HG03108 (cell line): Measurements from ENCODE around the gene BANF2.
"Not testable (repeated sequence)": the region's sequence is repeated elsewhere in the genome, so short reads cannot be mapped to it uniquely, and the experiment has no call there.

Experiments used
- ATAC-seq: cut with Tn5 transposase; IDR thresholded peaks from one replicate; pipeline ENCODE4 v1.9.1; 2021; ENCODE audit warnings: moderate library complexity; ENCODE audit not compliant: unreplicated experiment

The BANF2 gene

DNA sequence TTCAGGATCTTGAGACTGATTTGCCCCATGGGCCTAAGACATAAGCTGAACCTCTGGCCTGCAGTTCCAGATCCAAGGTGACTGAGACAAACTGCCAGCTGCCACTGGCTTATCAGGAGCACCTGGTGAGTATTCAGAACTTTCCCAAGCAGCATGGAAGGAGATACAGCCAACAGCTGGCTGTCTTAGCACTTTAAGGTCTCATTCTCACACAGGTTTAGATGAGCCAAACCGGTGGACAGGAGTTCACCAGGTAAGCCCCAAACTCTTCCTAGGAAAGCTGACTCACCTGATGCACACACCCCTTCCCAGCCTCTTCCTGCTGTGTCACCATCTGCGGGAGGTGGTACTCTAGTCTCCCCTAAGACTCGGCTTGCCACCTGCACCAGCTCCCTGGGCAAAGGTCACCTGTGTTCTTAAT lies at the start of gene BANF2:
Gene BANF2 (plus strand): TSS at position 36 of the 421 bp plus-strand sequence. CDS start 25,060 bp downstream, outside the sequence.
- no peak for ATAC-seq

DNA sequence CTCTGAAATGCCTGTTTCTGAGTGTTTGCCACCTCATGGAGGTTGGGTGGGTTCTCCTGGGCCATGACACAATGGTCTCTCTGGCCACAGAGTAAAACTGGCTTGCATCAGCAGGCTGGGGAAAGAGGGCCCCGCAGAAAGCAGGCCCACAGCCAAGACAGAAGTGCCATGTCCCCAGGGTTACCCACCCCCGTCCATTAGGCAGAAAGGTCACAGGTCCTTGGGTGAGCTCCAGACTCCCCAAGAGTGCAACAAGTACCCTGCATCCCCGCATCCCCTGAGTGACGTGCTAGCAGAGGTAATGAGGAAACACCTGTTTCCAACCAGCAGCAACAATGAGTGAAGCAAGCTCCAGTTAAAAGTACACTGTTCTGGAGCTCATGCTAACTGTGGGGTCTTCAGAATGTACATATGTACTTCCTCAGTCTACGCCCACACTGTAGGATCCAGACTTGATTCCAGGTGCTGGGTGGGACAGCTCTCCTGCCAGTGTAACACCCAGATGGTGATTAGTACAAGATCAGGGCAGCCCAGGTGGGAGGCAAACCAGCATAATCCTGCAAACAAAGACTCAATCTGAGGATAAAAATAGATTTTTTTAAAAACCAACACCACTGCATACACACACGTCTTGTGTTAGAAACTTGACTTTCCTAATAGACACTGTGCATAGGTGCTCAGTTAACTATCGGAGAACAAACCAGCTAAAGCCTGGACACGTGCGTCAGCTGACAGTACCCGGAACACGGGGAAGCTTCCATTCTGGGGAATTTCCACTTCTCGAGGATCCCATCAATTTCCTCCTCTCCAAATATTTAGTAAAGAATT lies 49.3 kb upstream of the BANF2 start:
- no peak for ATAC-seq

DNA sequence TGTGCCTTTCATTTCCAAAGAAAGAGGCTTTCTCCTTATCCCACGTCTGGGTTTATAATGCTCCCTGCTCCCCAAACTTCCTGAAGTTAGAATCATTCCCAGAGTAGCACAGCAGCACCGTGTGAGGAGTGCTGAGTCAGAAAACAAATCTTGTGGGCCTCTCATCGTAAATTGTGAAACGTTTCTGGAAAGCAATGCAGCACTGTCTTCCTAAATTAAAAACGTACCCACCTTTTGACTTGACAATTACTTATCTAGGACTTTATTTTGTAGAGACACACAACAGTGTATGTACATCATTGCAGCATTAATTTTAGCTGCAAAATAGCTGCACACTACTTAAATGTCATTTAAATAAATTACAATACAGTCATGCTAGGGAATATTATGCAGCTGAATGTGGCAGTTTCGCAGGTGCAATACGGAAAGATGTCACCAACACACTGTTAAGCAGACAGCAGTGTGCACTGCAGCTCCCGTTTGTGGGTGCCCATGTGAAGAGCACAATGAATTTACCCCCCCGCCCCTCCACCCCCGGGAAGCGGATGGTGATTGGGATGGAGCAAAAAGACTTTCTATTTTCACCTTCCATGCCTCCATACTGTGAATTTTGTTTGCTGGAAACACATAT lies 48.5 kb upstream of the BANF2 start:
- ATAC-seq: no peak

DNA sequence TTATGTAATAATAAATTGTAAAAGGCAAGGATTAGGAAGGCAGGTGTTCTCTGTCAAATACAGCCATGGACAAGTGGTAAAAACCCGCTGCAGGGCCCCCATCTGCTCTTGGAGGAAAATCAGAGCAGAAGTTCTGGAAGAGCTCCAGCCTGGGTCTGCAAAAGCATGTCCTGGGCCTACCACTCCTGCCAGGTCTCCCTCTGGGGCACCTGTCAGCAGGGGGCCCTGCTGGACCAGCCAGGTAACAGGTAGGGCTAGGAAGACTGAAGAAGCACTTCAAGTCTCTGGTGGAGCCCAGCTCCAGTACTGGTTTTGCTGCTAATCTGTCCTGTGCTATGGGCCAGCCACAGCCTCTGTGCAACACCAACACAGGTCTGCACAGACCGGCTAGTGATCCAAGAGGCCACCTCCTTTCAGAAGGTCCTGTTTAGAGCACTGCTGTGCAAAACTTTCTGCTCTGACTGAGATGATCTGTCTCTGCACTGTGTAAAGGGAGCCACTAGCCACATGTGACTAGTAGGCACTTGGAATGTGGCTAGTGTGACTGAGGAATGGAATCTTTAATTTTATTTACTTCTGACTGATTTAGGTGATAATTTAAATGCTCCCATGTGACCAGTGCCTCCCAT lies 47.9 kb upstream of the BANF2 start:
- no peak for ATAC-seq

DNA sequence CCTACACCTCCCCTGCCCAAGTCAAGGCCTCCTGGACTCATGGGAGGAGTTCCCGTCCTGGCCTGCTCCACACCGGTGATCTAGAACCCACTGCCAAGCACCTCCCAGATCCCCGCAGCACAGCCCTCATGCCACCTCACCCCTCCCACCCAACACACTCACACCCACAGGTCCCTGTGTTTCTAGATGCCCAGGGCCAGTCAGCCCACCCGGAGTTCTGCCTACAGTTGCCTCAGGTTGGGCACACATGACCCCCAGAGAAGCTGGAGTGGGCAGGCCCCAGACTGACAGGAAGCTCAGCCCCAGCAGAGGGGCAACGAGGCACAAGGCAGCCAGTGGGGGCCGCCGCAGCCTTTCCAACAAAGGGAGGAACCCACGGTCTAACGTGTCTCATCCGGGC lies 47.4 kb upstream of the BANF2 start:
- no peak for ATAC-seq

DNA sequence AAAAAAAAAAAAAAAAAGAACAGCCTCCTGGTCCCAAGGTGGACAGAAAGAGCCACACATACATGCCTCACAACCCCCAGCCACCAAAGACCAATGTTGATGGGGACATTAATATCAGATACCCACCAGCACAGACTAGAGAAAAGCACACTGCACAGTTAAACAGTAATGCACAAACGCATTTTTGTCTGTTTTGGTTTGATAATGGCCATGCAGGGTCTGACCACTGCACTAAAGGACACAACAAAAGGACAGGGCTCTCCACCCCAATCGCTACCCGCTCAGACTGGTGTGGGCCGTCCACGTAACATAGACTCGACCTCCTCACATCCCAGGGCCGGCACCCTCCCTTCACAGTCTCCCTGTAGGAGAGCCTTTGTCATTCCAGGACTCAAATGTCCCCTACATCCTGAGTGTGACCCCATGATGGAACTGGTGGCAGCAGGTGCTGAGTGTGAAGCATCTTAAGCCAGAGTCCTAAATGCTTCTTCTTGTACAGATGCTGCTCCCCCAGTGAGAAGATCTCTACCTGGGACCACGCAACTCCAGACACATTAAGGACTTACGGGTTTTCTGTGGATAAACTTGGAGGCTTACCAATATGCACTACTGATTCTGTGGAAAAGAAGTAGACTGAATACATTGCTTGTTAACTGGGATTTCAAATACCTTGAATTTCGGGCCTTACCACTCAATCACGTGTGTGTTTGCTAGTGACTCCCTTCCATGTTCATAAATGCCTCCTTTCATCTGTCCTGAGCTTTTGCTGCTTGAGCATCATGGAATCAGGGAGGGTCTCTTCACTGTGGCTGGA lies 45.7 kb upstream of the BANF2 start:
- no peak for ATAC-seq

DNA sequence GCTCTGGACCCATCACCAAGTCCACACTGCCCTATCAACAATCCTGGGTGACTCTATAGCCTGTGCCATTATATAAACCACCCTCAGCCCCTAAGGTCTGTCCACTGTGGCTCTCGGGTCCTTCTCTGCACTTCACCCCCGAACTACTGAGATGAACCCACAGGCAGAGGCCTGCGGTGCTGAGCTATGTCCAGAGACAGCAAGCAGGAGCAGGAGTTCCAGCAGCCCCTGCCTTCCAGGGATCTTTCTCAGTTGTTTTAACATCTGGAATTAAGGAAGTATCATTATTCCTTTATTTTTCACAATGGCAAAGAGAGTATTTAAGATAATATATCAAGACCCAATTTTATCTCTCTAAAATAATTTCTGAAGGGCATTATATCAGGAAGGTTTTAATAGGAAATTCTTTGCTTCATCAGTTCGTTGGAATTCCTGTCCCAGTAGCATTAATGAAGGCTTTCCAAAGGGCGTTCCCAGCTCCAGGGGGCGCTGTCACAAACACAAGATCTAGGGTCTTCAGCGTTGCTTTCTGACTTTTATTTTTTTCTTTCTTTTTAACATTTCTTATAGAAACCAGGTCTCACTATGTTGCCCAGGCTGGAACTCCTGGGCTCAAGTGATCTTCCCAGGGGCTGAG lies 45.0 kb upstream of the BANF2 start:
- no peak for ATAC-seq

DNA sequence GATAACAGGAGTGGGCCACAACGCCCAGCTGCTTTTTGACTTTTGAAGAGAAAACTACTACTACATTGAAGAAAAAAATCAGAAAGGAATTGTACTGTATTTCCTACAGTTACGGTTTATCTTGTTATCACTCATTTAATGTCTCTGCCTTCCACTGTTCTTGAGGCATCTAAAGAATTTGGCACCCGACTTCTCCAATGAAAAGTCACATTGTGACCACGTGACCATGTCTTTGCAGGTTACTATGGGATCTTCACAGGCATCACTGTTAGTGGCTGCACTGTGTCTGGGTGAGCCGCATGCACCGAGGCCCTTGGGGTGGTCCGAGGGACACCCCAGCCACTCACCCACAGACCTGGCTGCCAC lies 44.5 kb upstream of the BANF2 start:
- ATAC-seq: no peak

DNA sequence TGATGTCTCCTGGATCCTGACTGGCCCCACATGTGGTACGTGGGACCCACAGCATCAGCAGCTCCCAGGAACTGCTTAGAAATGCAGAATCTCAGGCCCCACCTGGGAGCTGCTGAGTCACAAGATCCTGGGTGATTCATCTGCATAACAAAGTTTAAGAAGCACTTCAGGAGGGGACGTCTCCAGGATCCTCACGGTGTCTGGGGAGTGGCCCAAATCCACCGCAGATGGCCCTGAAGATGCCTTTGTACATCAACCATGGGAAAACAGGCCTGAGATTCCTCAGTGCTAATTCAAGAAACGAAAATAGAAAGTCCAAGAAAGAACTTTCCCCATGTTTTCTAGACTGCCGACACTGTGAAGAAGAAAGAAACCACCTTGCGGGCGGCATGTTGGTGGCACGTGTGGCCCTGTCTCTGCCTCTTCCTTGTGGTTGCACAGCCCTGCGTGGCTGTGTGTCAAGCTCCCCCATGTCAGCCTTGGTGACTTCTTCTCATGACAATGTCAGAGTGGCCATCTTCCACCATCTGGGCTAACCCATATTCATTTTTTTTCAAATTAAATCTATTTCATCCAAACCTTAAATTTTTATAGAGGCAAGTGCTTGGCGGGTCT lies 43.8 kb upstream of the BANF2 start:
- ATAC-seq: no peak

DNA sequence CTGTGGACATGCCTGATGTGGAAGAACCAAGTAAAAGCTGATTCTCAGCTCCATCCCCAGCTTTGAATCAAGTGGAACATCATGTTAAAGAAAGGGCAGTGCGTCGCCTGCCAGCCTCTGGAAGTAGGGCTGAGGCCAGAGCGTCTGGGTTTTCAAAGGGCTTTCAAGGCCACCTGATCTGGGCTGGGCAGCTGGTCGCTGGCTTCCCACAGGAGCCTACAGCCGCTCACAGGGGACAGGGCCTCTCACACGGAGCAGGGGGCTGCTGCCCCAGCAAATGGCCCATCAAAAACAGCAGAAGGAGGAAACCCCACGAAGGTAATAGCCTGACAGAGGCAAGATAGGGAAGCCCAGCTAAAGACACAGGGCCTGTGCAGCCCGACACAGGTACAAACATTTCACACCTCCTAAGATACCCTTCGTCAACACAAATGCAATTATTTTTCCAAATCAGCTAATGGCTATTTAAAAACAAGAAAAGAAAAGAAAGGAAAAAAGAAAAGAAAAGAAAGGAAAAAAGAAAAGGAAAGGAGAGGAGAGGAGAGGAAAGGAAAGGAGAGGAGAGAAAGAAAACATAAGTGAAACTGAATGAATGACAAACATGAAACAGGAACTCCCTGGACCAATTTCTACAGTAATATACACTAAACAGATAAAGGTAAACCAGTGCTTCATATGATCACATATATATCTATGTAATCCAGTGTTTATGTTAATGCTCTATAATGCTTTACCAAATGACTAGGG lies 42.5 kb upstream of the BANF2 start:
- no peak for ATAC-seq

DNA sequence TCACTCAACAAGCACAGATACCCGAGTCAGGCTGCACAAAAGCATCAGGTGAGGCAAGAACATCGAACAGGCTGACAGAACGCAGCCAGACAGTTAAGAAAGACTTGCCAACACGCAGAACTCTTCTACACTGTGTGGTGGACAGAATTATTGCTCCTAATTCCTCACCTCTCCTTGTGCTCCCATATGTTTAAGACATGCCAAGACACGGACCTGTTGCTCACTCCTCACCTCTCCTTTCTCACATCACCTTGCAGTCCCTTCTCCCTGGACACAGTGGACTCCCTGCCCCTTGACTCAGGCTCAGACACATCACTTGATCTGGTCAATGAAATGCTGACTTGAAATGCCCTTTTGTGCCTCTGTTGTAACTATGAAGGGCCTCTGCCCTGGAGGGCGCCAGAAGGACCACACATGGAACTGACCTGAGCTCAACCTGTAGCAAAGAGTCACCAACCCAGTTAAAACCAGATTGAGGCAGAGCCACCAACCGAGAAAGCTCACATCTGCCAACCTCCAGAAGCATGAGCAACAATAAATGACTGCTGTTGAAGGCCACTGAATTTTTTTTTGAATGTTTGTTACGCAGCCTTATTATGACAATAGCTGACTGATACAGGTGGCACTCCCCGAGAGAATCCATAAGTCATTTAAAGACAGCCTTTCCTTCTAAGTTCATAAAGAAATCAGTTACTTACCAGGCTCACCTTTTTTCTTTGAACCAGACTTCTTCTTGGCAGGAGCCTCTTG lies 41.7 kb upstream of the BANF2 start:
- no peak for ATAC-seq

DNA sequence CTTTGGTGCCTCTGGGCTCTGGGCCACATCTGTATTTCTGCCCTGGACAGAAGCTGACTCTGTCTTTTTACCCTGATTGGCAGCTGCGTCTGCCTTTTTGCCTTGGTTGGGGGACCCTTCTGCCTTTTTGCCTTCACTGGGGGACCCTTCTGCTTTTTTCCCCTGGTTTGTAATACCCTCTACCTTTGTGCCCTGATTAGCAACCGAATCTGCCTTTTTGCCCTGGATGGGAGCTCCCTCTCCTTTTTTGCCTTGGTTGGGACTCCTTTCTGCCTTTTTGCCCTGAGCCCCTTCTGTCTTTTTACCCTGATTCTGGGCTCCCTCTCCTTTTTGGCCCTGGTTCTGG lies 41.1 kb upstream of the BANF2 start:
- ATAC-seq: no peak

DNA sequence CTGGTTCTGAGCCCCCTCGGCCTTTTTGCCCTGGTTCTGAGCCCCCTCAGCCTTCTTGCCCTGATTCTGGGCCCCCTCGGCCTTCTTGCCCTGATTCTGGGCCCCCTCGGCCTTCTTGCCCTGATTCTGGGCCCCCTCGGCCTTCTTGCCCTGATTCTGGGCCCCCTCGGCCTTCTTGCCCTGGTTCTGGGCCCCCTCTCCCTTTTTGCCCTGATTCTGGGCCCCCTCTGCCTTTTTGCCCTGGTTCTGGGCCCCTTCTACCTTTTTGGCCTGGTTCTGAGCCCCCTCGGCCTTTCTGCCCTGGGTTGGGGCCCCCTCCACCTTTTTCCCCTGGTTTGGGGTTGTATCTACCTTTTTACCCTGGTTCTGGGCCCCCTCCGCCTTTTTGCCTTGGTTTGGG lies 40.4 kb upstream of the BANF2 start:
- not testable (repeated sequence) for ATAC-seq

DNA sequence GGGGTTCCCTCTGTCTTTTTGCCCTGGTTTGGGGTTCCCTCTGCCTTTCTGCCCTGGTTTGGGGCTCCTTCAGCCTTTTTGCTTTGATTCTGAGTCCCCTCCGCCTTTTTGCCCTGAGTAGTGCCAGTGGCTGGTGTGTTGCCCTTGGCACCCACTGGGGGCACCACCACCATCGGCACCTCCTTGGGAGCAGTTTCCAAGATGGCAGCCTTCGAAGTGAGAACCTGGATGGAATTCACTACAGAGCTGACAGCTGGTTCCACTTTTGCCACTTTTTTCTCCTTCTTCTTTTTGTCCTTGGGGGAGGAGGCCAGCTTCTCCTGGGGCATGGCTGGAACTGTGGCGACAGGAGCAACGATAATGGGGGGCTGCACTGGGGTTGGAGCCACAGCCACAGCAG lies 40.0 kb upstream of the BANF2 start:
- ATAC-seq: no peak

DNA sequence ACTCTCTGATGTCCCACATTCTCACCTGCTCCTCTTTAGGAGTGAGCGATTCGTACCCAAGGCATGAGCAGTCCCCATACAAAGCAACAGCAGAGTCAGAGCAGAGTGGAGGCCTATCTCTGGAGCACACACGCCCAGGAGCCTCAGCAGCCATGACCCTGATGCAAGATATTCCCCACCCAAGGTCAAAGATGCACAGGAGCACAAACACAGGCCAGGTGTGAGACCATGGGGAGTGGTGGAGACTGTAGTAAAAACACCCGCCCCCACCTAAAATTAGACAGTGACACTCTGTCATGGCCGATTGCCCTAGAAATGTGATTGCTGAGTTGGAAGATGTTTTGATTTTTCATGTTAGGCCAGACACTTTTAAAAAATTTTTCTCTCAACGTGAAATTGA lies 39.1 kb upstream of the BANF2 start:
- no peak for ATAC-seq

DNA sequence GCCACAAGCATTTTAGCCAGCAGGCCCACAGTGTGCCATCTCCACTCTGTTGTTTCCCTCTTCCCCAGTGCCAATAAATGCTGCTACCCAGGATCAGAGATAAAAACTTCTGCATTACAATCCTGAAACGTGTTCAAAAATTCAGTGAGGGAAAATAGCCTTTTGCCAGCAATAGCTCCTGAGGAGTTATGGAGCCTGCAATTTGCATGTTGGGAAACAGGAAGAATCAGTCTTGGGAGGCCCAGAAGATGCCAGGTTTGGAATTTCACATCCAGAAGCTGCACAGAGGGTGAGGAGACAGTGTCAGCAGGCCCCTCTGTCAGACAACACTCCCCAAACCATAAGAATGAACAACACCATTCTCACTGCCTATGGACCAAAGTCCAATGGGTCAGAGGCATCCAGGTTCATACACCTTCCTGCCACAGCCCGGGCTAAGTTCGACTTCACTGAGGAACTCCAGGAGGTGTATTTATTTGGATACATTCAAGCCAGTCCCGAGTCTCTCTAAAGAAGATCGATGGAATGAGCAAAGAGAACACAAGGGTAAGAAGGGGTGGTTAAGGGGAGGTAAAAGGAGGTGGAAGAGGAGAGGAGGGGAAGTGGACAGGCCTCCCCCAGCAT lies 38.5 kb upstream of the BANF2 start:
- ATAC-seq: no peak

DNA sequence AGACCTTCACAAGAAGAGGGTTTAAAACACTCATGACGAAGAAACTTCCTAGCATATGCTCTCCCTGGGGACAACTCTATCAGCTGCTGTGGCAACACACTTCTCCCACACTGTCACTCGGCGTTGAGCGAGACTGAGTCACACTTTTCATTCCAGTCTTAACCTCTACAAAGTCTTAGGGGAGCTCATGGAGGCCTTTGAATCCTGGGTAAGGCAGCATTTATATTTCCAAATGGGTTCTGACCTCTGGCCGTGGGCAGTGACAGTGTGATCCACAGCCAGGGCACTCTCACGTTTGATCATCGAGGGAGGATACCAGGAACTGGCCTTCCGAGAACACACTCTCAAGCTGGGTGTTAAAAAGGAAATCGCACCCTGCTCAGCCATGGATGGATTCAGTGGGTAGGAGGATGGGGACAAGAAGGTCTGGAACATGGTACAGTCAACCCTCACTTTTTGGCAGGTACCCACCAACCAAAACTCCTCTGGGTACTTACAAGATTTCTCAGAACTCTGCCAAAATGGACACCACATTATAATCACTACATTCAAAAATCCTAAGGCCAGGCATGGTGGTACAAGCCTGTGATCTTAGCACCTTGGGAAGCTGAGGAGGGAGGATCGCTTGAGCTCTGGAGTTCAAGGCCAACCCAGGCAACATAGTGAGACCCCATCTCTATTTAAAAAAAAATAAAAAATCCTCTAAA lies 37.3 kb upstream of the BANF2 start:
- ATAC-seq: no peak

DNA sequence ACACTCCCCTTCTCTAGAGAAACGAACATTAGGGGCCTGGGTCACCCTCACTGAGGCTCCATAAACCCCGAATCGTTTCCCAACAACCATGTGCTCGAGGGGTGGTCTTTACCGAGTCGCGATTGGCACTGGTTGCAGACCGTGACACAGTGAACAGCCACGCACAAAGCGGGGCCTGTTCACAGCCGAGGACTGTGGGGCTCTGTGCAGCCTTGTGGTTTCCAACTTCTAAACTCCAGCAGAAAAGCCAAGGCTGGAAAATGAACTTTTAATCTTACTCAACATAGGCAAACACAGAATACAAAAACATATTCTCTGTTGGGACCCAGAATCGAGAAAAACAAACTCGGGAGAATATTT lies 36.7 kb upstream of the BANF2 start:
- no peak for ATAC-seq
